HepG2 (cell line): ENCODE measurements around the gene LCN1. TPM values are rescaled to one million over a fixed set of nuclear protein-coding genes. Genes with fewer than 3 reads are reported as not detected.
A peak's percentile ranks its signal among the peaks of the same experiment; 100 is the strongest.

ENCODE experiments used
- ARID5B ChIP-seq: IDR thresholded peaks from 2 replicates; pipeline ENCODE4 v1.4.0; 2020; ENCODE audit warnings: mild to moderate bottlenecking, missing genetic modification reagents
- ASH2L ChIP-seq: fragments of 300-600, 200-600 bp; sonication (generic); IDR thresholded peaks from 2 replicates; pipeline ENCODE4 v1.7.0; 2017; ENCODE audit warnings: low read depth, mild to moderate bottlenecking, moderate library complexity, mixed read lengths, low read length; ENCODE audit not compliant: insufficient read length
- CREB1 ChIP-seq, 2 experiments: fragments of 450-650 bp in 1 of 2; IDR thresholded peaks; 2 replicates each; pipeline ENCODE4 v1.6.1; 2016 to 2017; ENCODE audit warnings: control low read depth in 1 of 2, mild to moderate bottlenecking in 1 of 2, missing compliant biosample characterization in 1 of 2, missing genetic modification characterization in 1 of 2
- E2F1 ChIP-seq: sonication (generic); formaldehyde crosslinking; IDR thresholded peaks from 2 replicates; pipeline ENCODE4 v1.5.0; 2020; ENCODE audit warnings: missing genetic modification reagents
- ELF3 ChIP-seq: IDR thresholded peaks from 2 replicates; pipeline ENCODE4 v1.6.1; 2016; ENCODE audit warnings: missing genetic modification reagents, missing compliant biosample characterization
- ERF ChIP-seq: IDR thresholded peaks from 2 replicates; pipeline ENCODE4 v1.6.1; 2018; ENCODE audit warnings: missing biosample characterization, missing genetic modification reagents
- GATAD2A ChIP-seq: IDR thresholded peaks from 2 replicates; pipeline ENCODE4 v1.6.1; 2016
- HOXA3 ChIP-seq: sonication (generic); formaldehyde crosslinking; IDR thresholded peaks from 2 replicates; pipeline ENCODE4 v1.5.0; 2020; ENCODE audit warnings: missing genetic modification reagents
- LCORL ChIP-seq, 2 experiments: fragments of 450-650 bp in 1 of 2; sonication (generic) in 1 of 2; formaldehyde crosslinking in 1 of 2; IDR thresholded peaks; 2 replicates each; pipeline versions ENCODE4 v1.5.0 to v1.6.1; 2017 to 2020; ENCODE audit warnings: antibody characterized with exemption in 1 of 2, missing genetic modification reagents in 1 of 2
- MAX ChIP-seq: IDR thresholded peaks from 2 replicates; pipeline ENCODE4 v1.6.1; 2012; ENCODE audit warnings: inconsistent platforms
- SOX6 ChIP-seq, 2 experiments: fragments of 450-650 bp in 1 of 2; sonication (generic) in 1 of 2; formaldehyde crosslinking in 1 of 2; IDR thresholded peaks; 2 replicates each; pipeline versions ENCODE4 v1.4.0 to v1.6.1; 2017 to 2020; ENCODE audit warnings: antibody characterized with exemption in 1 of 2, mild to moderate bottlenecking in 1 of 2, missing genetic modification reagents in 1 of 2
- THAP9 ChIP-seq: sonication (generic); formaldehyde crosslinking; IDR thresholded peaks from 2 replicates; pipeline ENCODE4; 2020; ENCODE audit warnings: missing genetic modification reagents, mild to moderate bottlenecking, borderline replicate concordance
- ZBTB46 ChIP-seq: sonication (generic); formaldehyde crosslinking; IDR thresholded peaks from 2 replicates; pipeline ENCODE4 v1.4.0; 2020; ENCODE audit warnings: mild to moderate bottlenecking, missing genetic modification reagents, borderline replicate concordance
- ZMYM4 ChIP-seq: sonication (generic); formaldehyde crosslinking; IDR thresholded peaks from 2 replicates; pipeline ENCODE4 v1.8.1; 2023; ENCODE audit warnings: mild to moderate bottlenecking, missing genetic modification reagents
- ZNF30 ChIP-seq: sonication (generic); formaldehyde crosslinking; IDR thresholded peaks from 2 replicates; pipeline ENCODE4 v1.5.0; 2020; ENCODE audit warnings: mild to moderate bottlenecking, missing genetic modification reagents
- ZNF652 ChIP-seq: IDR thresholded peaks from 2 replicates; pipeline ENCODE4 v1.6.1; 2016; ENCODE audit warnings: low read depth, borderline replicate concordance
- ZNF720 ChIP-seq: sonication (generic); formaldehyde crosslinking; IDR thresholded peaks from 2 replicates; pipeline ENCODE4 v1.4.0; 2020; ENCODE audit warnings: missing genetic modification reagents
- ZNF792 ChIP-seq: IDR thresholded peaks from 2 replicates; pipeline ENCODE4 v1.6.1; 2016
- polyA plus RNA-seq, 8 experiments: library from polyadenylated mRNA; depleted of rRNA in 3 of 8; stranded (reverse) in 7 of 8; unstranded in 1 of 8; fragments of >200 nt; fragmentation: Illumina TruSeq in 4 of 8; extraction: Trizol in 4 of 8; gene quantifications; 2 replicates each; pipeline versions ENCODE4 v1.2.1 to v1.2.3, GENCODE V29; 2011 to 2016; ENCODE audit warnings: low read depth in 4 of 8, missing spikeins in 1 of 8, mixed read lengths in 1 of 8; ENCODE audit not compliant: insufficient read depth in 1 of 8
- total RNA-seq, 5 experiments: library from RNA; depleted of rRNA; stranded (reverse); fragments of >200 nt; fragmentation: Illumina TruSeq; extraction: Trizol; gene quantifications; 2 replicates each; pipeline ENCODE4 v1.2.3, GENCODE V29; 2016; ENCODE audit warnings: low read depth in 1 of 5

The LCN1 gene
- total and polyA plus RNA-seq, 2 of the 13 experiments (the other 11 are each of a cell fraction or from before 2014, with no cell fraction given) = not detected

GRCh38 chr9:135490980-135491464, 30.2 kb upstream of the LCN1 start (continued):
- TF ChIP-seq GATAD2A (CRISPR knock-in tag) (0 out of 2 replicates have a peak, but pooled peaks have one; percentile 43), ZBTB46 (CRISPR knock-in tag) (no peak), ASH2L (peak; percentile 12), E2F1 (CRISPR knock-in tag) (0 out of 2 replicates have a peak, but pooled peaks have one; percentile 17), ZNF30 (CRISPR knock-in tag) (no peak), SOX6 (IDR thresholded peaks at IDR 0.05) (no peak), SOX6 (CRISPR knock-in tag; IDR thresholded peaks at IDR 0.05) (no peak), LCORL (IDR thresholded peaks at IDR 0.05) (no peak), LCORL (CRISPR knock-in tag; IDR thresholded peaks at IDR 0.05) (peak; percentile 69; the same call in 1 of the 2 replicates), ZNF792 (CRISPR knock-in tag) (peak; percentile 78; the same call in 1 of the 2 replicates), ERF (CRISPR knock-in tag) (peak; percentile 32; the same call in 1 of the 2 replicates), HOXA3 (peak; percentile 56), ZNF720 (CRISPR knock-in tag) (no peak), ELF3 (peak; percentile 45; the same call in 1 of the 2 replicates), THAP9 (CRISPR knock-in tag) (peak; percentile 24; the same call in 1 of the 2 replicates), ARID5B (peak; percentile 42; the same call in 1 of the 2 replicates), ZNF652 (CRISPR knock-in tag) (no peak), CREB1 (IDR thresholded peaks at IDR 0.05) (no peak), CREB1 (CRISPR knock-in tag; IDR thresholded peaks at IDR 0.05) (peak; percentile 47; the same call in 1 of the 2 replicates), MAX (peak; percentile 73; the same call in 1 of the 2 replicates), ZMYM4 (CRISPR knock-in tag) (peak; percentile 53; the same call in 1 of the 2 replicates)
